Measurements from ENCODE around the gene TAS2R10.

DNA sequence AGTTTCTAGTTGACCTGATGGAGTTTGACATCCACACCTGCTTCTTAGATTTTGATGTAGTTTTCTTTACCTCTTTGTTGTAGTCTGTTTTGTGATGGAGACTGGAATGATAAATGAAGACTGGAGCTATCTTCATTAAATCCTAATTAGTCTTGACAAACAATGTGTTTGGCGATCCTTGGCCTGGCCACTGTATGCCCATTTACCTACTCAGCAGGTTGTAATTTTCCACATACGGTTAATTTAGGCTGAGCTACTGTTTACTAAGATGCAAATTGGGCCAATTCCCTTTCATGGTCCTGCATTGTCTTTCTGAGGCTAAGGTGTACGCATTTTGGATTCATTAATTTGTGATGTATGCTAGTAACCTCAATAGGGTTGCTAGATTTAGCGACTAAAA, 23.6 kb downstream of the TAS2R10 start, which contains the start of gene TAS2R7:
- no peak for TF ChIP-seq POLR2AphosphoS5 (IDR thresholded peaks at IDR 0.05; ENCODE audit: low read depth, low read length)
- no peak for TF ChIP-seq TAF1 (IDR thresholded peaks at IDR 0.05; ENCODE audit: borderline replicate concordance, low read depth, low read length)
- no peak for TF ChIP-seq POLR2A (IDR thresholded peaks at IDR 0.05; ENCODE audit: low read depth, low read length)

All from GM12892 (cell line).